Measurements from ENCODE around the gene DERL3.

DERL3 gene

GRCh38 chr22:23801886-23802377 is 36.9 kb downstream of the DERL3 start:
- no peak for DNase-seq (ENCODE audit: low read depth in 3 of 3)

GRCh38 chr22:23801238-23801821 is 37.5 kb downstream of the DERL3 start:
- no peak for DNase-seq (ENCODE audit: low read depth in 3 of 3)

DNA sequence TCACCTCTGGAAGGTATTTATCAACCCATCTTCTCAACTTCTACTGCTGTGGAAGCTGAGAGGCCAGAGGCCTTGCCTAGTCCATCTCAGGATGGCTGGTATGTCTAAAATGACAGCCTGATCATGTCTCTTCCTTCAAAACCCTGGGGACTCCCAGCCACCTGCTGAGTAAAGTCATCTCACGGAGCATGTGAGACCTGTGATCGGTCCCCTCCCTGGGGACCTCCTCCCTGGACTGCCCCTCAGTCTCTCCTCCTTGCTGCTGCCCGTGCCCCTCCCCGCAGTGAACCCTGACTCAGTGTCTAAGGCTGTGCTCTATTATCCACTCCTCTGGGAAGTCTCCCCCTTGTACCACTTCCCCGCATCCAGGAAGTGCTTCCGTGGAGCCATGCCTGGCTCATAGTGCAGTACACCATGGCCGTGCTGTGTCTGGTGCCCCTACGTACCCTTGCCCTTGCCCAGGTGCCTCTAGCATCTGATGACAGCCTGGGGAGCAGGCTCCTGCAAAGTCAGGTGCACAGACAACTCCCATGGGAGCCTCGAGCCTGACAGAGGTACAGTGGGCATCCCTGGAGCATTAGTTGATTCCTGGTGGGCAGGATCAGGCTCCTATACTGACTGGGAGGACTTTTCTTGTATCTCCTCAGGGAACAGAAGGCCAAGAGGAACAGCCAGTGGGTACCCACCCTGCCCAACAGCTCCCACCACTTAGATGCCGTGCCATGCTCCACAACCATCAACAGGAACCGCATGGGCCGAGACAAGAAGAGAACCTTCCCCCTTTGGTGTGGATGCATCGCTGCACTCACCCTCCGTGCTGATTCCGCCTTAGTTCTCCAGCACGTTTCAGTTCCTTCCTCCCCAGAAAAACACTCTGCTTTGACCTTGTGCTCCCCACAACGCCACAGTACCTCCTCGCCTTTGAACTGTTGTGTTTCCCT is 38.2 kb downstream of the DERL3 start:
- DNase-seq (ENCODE audit: low read depth in 3 of 3), result no peak

DNA sequence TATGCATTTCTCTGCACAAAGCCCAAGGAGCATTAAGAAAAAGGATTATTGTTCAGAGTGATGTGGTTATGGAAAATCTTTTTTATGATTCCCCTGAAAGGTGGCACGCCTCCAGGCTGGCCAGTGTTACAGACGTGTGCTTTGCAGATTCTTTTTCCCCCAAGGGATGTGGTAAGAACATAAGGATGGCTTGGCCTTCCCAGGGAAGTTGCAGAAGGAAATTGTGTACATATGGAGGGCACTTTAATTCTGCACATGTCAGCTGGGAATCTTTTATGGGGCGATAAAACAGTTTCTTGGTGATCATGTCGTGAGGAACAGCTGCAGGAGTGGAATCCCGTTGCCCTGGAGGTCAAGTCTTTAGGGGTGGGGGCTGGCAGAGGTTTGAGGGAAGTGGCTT is 42.3 kb downstream of the DERL3 start:
- DNase-seq (ENCODE audit: low read depth in 3 of 3), result no peak

- no peak for DNase-seq (ENCODE audit: low read depth in 3 of 3)
Measured at GRCh38 chr22:23793326-23793725, 45.5 kb downstream of the DERL3 start.

GRCh38 chr22:23791738-23792645 is 46.8 kb downstream of the DERL3 start:
- no peak for DNase-seq (ENCODE audit: low read depth in 3 of 3)

GRCh38 chr22:23790819-23791737 is 47.7 kb downstream of the DERL3 start:
- no peak for DNase-seq (ENCODE audit: low read depth in 3 of 3)

DNA sequence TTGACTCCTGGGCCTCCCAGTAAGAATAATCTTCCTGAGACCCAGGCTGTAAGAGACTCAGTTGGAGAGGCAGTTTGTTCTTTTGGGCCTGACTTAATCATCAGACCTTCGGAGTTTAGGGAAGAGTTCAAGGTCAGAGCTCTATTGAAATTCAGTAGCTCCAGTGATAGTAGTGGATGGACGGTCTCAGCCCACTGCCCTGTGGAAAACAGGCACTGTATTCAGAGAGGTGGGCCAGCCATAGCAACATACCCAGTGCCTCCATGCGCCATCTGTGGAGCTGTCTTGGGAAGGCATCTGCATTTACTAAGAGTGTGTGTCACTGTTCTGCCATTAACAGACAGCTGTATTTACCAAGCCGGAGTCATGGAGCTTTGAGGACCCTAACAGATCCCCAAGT is 49.2 kb downstream of the DERL3 start:
- no peak for DNase-seq (ENCODE audit: low read depth in 3 of 3)

- no peak for DNase-seq (ENCODE audit: low read depth in 3 of 3)
Measured at GRCh38 chr22:23789121-23789520, 49.7 kb downstream of the DERL3 start.

DNA sequence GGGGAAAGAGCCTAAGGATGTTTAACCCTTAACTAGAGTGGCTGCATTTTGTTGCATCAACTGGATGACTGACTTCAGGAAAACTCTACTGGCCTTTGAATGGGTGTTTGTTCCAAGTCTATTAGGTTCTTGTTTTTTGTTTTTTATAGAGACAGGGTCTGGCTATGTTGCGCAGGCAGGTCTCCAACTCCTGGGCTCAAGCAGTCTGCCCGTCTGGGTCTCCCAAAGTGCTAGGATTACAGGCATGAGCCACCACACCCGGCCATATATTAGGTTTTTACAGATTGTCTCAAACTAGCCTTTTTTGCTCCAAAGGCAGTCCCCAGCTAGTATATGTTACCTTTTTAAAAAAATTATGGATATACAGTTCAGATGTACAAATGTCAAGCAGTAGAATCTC is 50.9 kb downstream of the DERL3 start:
- DNase-seq (ENCODE audit: low read depth in 3 of 3), result no peak

- no peak for DNase-seq (ENCODE audit: low read depth in 3 of 3)
Measured at GRCh38 chr22:23787600-23787896, 51.3 kb downstream of the DERL3 start.

- peak; percentile 81 to 87 (median 85) for DNase-seq (ENCODE audit: low read depth in 3 of 3)
Measured at GRCh38 chr22:23786752-23787599, 51.8 kb downstream of the DERL3 start, which contains the start of gene SMARCB1. SMARCB1 (plus strand) TSS chr22:23786966; CDS start chr22:23787170, 204 bp downstream.

DNA sequence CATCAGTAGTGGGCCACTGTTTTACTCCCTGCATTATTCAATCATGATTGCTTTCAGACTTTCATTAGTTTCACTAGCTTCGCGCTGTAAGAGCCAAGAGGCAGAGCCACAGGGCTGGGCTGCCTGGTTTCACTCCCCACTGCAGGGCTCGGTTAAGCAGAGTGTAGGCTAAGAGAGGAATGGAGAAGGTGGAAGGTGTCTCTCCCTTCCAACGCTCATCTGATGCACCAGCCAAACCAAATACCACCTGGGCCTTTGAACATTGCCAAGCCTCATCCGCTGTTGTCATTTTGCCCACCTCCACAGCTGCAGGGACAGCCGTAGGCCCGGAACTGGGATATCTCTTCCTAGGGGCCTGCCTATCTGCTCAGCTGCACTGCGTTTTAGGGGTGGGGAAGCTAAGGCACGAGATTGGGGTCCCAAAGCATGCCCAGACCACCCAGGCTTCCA is 52.5 kb downstream of the DERL3 start:
- DNase-seq (ENCODE audit: low read depth in 3 of 3), result no peak

Measured in stimulated activated CD4-positive, alpha-beta T cell treated with anti-CD3 and anti-CD28 coated beads, TNF-alpha, amount 100 ng/mL, for 4 hours (primary cell).